SK-MEL-5 (cell line): ENCODE measurements around the gene RING1. TPM values are rescaled to one million over a fixed set of nuclear protein-coding genes. Genes with fewer than 3 reads are reported as not detected.

Experiments
- DNase-seq: peaks from one replicate; pipeline ENCODE4 v3.0.0-alpha.2; 2016; ENCODE audit warnings: low read depth, low spot score
- in situ Hi-C: cut with HindIII; loops from 2 replicates; pipeline ENCODE4 v1.10.0; 2016; ENCODE audit warnings: low sequenced_read_pairs, high pct_unique_total_duplicates, low pct_unique_long_range_greater_than_20kb
- total RNA-seq: library from RNA; depleted of rRNA; stranded (reverse); fragments of >200 nt; shearing (Covaris generic); gene quantifications from 2 replicates; pipeline ENCODE4 v1.2.3, GENCODE V29; 2014

The RING1 gene
- total RNA-seq, 1 experiment from 2014 or later, result 25.8 TPM

DNA sequence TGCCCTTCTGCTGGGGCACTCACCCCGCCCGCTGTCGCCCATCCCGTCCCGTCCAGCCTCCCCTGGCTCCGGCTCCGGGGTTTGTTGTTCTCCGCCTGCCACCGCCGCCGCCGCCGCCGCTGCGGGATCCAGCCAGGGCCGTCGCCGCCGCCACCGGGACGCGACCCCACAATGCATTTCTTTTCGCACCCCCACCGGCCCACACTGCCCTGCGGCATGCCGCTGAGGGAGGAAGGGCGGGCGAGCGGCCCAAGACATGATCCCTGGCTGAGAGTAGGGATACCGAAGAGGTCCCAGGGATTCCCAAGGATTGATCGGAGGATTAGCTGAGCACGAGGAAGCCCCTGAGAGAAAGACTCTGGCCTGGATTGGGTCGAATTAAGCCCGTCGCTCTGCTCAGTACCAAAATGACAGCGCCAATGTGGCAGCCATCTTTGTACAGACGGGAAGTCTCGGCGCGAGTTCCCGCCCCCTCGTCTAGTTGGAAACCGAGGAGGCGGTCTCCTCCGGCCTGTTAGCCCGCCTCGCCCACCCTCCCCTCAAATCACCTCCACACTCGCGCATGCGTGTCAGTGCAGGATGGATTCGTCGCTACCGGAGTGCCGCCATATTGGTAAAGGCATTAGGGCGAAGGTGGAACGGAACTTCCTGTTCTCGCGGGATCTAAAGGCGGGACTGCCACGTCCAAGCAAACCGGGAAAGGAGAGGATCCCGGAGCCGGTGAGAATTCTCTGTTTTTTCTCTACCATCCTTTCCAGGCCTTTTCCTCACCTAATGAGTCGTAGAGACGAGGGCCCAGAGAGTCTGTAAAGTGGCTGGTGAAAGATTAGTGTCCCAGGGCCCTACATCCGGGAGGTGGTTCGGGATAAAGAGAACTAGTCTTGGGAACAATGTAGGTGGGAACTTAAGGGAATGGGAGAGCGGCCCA lies 7.8 kb upstream of the RING1 start, which contains the start of the genes RXRB and SLC39A7:
Gene RXRB, minus strand, starts transcription at position 447 of the 928 bp plus-strand sequence. Its CDS starts 189 bp downstream, at position 258.
Gene SLC39A7, plus strand, starts transcription at position 649 of the 928 bp plus-strand sequence. CDS start 379 bp downstream, outside the sequence.
- DNase-seq, result peak; percentile 99
- in situ Hi-C loops, result no loop called here

DNA sequence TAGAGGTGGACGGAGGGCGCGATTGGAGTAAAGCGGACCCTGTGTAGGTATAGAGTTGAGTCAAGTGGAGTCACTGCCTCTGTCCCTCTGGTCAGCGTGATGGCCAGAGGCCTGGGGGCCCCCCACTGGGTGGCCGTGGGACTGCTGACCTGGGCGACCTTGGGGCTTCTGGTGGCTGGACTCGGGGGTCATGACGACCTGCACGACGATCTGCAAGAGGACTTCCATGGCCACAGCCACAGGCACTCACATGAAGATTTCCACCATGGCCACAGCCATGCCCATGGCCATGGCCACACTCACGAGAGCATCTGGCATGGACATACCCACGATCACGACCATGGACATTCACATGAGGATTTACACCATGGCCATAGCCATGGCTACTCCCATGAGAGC lies 7.2 kb upstream of the RING1 start:
- in situ Hi-C loops, result no loop called here
- no peak for DNase-seq

DNA sequence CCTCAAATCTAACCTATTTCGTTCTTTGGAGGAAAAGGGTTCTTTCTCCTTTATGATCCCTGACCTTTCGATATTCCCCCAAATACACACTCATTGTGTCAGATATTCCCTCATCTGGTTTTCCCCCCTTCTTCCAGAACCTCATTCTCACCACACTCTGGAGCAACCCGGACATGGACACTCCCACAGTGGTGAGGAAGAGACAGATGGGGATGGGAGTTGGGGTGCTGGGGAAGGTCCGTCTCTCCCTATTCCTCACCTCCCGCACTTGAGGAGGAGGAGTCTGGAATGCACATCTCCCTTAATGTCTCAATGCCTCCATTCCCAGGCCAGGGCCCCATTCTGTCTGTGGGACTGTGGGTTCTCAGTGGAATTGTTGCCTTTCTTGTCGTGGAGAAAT lies 6.4 kb upstream of the RING1 start:
- in situ Hi-C loops, result no loop called here

DNA sequence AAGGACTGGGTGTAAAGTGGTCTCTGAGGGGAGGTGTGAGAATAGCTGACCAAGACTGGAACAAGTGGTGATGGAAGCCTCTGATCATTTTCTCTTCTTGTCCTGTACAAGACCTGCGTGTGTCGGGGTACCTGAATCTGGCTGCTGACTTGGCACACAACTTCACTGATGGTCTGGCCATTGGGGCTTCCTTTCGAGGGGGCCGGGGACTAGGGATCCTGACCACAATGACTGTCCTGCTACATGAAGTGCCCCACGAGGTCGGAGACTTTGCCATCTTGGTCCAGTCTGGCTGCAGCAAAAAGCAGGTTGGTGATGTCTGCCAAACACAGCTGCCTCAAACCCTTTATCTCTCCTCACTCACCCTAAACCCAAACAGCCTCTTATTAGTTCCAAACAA lies 5.5 kb upstream of the RING1 start:
- no peak for DNase-seq
- in situ Hi-C loops, result no loop called here

More for the DNA sequence above, 6.4 kb upstream of the RING1 start:
- no peak for DNase-seq

DNA sequence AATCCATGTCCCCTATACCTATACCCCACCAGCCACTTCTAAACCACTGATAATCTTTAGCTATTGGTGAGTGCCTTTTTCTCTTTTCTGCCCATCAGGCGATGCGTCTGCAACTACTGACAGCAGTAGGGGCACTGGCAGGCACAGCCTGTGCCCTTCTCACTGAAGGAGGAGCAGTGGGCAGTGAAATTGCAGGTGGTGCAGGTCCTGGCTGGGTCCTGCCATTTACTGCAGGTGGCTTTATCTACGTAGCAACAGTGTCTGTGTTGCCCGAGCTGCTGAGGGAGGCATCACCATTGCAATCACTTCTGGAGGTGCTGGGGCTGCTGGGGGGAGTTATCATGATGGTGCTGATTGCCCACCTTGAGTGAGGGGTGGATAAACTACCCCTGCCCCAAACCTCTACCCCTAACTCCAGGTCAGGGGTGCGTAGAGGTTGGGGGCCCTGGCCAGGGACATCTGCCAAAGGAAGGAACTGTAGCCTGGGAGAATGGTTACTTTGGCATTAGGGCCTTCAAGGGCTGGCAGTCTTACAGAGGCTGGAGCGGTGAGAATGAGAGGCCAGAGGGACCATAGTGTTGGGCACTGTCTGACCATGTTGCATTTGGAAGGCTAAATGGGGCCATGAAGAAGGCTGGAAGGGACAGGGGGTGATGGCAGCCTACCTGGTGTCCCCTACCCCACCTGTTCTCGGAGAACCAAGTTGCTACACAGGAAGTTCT lies 4.7 kb upstream of the RING1 start:
- DNase-seq, result no peak
- in situ Hi-C loops, result no loop called here

DNA sequence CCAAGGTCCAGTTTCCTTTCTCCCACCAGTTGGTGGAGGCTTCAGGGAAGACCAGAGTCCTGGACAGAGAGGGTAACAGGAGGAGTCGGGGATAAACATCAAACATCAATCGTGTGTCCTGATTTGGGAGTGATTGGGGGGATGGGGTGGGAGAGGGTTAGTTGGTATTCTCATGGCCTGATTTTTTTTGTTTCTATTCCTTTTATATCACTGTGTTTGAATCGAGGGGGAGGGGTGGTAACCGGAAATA lies 4.2 kb upstream of the RING1 start:
- in situ Hi-C loops, result no loop called here
- no peak for DNase-seq

DNA sequence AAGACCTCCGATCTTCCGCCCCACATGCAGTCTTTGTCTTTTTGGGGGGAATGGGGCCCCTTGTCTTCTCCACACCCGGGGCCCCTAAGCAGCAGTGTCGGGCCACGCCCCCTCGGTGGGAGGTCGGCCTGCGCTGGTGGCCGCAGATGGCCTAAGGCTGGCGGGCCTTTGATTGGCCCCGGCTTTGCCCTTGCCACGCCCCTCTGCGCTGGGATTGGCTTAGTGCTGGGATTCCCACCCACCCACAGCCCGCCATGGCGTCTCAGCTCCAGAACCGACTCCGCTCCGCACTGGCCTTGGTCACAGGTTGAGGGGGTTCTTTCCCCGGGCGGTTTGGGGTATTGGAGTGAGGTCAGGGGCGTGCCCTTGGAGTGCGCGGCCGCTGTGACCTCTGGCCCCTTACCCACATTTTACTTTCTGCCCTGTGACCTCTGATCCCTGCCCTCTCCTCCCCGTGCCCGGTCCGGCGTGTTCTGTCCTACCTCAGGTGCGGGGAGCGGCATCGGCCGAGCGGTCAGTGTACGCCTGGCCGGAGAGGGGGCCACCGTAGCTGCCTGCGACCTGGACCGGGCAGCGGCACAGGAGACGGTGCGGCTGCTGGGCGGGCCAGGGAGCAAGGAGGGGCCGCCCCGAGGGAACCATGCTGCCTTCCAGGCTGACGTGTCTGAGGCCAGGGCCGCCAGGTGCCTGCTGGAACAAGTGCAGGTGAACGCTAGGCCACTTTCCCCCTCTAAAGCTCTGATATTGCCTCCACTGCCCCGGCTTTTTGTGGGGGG lies 3.7 kb upstream of the RING1 start, which contains the start of gene HSD17B8:
Gene HSD17B8, plus strand, starts transcription at position 241 of the 776 bp plus-strand sequence. Its CDS starts 14 bp downstream, at position 255.
- peak; percentile 91 for DNase-seq
- in situ Hi-C loops, result no loop called here

DNA sequence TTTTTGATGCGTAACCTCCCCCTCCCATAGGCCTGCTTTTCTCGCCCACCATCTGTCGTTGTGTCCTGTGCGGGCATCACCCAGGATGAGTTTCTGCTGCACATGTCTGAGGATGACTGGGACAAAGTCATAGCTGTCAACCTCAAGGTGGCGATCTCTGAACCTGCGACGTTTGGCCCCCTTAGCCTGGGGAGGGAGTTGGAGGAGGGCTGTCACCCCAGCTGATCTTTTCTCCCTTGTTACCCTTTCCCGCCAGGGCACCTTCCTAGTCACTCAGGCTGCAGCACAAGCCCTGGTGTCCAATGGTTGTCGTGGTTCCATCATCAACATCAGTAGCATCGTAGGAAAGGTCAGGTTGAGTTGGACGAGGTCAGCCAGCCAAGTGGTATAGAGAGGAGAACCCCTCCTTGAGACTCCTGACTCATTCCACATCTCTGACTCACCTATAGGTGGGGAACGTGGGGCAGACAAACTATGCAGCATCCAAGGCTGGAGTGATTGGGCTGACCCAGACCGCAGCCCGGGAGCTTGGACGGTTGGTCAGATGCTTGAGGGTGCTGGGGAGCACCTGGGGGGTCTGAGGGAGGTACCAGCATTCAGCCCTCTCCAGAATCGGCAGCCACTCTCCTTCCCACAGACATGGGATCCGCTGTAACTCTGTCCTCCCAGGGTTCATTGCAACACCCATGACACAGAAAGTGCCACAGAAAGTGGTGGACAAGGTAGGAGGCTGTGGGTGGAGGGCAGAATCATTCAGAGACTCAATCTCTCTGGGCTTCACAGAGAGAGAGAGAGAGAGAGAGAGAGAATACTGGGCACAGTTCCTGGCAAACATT lies 2.9 kb upstream of the RING1 start:
- DNase-seq, result no peak
- in situ Hi-C loops, result no loop called here

DNA sequence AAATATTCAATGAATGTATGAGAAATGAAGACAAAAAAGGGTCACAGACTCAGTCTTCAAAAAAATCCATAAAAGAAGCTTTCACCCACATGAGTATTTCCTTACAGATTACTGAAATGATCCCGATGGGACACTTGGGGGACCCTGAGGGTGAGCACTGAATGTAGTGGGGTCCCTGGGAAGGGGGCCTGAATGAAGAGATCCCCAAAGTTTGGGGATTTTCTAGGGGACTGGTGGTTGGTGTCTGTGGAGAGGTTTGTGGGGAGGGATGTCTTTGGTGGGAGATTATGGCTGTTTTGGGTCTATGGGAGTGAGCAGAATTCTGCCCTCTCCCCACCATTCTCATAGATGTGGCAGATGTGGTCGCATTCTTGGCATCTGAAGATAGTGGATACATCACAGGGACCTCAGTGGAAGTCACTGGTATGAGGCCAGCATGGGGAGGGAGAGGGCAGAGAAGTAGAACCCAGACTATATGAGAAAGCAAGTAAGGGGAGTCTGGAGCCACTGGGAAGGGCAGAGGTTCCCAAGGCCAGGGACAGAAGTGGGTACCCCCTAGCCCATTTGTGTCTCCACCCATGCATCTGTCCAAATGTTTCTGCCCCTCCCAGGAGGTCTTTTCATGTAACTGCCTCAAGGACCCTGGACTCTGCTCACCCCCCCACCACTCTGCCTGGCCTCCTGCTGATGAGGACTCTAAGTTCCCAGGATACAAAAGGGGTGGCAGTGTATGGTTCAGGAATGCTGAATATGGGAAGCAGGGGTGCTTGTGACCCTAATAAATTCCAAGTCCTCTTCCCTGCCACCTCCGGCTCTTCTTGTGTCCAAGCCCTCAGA lies 2.1 kb upstream of the RING1 start:
- in situ Hi-C loops, result no loop called here
- no peak for DNase-seq

DNA sequence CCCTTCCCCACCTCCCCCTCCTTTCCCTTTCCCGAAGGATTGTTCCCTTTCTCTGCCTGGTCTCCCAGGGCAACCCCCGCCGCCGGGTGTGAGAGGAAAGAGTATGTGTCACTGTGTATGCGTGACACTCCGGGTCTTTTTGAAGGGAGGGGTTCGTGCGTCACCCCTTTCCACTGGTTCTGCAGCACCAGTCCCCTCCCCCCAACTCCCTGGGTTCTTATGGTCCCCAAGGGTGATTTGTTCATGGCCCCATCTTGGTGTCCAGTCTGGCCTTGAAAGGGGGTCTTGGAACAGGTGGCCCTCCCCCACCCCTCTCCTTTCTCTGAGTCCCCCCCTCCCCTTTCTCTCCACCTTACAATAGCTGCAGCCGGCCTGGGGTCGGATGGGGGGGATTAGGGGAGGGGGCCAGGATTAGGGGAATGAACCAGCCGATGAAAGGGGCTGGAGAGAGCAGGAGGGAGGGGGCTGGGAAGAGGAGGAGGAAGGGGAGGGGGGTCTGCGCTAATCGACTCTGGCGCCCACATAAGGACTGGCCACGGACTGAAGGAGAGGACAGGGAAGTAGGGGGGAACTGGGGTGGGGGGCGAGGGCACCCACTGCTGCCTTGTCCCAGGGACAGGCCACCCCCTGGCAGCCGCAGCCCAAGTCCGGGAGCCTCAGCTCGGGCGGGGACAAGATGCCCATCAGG lies 1.3 kb upstream of the RING1 start:
- in situ Hi-C loops, result no loop called here
- DNase-seq, result no peak

DNA sequence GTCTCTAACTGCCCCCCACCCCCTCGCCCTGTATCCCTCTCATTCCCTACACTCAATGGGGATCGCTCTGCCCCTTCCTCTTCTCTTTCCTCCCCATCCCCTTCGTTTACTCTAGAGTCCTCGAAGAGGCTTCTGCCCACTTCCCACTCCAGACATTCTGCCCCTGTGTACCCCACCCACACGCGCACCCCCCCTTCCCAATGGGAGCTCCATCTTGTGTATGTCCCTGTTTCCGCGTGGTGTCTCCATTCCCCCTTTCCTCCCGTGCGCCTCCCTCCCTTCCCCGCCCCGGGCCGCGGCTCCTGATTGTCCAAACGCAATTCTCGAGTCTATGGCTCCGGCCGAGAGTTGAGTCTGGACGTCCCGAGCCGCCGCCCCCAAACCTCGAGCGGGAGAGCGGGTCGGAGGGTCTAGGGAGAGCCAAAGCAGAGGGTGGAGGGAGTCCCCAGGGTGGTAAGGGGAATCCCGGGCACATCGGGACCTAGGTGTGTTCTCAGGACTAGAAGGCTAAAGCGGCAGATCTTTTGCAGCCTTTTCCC lies 679 bp upstream of the RING1 start:
- in situ Hi-C loops, result no loop called here
- no peak for DNase-seq

DNA sequence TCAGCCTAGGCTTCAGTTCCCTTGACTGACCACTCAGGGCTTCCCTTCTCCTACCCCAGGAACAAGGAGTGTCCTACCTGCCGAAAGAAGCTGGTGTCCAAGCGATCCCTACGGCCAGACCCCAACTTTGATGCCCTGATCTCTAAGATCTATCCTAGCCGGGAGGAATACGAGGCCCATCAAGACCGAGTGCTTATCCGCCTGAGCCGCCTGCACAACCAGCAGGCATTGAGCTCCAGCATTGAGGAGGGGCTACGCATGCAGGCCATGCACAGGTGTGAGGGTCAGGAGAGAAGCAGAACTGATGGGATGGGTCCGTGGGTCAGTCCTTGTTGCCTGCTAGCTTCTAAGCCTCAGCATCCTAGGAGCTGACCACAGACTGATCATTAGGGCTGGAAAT lies 1.6 kb downstream of the RING1 start:
- DNase-seq, result no peak
- in situ Hi-C loops, result no loop called here

DNA sequence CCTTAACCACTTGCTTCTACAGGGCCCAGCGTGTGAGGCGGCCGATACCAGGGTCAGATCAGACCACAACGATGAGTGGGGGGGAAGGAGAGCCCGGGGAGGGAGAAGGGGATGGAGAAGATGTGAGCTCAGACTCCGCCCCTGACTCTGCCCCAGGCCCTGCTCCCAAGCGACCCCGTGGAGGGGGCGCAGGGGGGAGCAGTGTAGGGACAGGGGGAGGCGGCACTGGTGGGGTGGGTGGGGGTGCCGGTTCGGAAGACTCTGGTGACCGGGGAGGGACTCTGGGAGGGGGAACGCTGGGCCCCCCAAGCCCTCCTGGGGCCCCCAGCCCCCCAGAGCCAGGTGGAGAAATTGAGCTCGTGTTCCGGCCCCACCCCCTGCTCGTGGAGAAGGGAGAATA lies 2.8 kb downstream of the RING1 start:
- no peak for DNase-seq
- in situ Hi-C loops, result no loop called here

DNA sequence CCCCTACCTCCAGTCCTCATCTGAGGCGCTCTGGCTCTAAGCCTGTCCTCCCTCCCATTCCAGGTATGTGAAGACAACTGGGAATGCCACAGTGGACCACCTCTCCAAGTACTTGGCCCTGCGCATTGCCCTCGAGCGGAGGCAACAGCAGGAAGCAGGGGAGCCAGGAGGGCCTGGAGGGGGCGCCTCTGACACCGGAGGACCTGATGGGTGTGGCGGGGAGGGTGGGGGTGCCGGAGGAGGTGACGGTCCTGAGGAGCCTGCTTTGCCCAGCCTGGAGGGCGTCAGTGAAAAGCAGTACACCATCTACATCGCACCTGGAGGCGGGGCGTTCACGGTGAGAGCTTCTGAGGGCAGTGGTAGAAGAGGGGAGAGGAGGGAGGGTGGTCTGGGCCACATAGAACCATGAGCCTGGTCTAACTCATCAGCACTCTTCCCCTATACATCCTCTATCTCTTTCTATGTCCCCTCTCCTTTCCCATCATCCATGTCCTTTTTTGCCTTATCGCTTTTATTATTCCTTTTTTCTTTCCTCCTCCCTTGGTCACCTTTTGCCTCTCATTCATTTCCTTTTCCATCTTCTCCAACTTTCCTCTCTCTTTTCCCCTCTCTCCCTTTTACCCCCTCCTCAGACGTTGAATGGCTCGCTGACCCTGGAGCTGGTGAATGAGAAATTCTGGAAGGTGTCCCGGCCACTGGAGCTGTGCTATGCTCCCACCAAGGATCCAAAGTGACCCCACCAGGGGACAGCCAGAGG lies 3.5 kb downstream of the RING1 start:
- in situ Hi-C loops, result no loop called here
- no peak for DNase-seq

DNA sequence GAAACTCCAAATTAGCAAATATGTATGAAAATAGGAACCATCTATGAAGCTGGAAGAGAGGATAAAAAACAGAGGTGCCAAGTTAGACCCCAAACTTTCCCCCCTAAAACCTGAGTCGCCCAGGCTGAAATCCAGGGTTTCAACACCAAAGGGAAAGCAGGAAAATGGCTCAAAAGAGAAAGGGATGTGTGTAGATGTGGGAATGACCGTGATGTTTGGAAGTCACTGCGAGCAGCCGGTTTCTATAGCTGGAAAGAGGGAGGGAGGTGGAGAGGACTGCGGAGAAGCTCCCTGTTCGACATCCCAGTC lies 4.5 kb downstream of the RING1 start:
- in situ Hi-C loops, result no loop called here
- DNase-seq, result no peak
